Coronary artery (tissue), 2 donors: ENCODE results near the gene CCR8.

Experiments used
- DNase-seq: peaks from one replicate; pipeline ENCODE4 v3.0.0-alpha.2; 2017; ENCODE audit warnings: low spot score
- H3K27ac ChIP-seq, 2 donors: fragments of 200-600 bp; sonication (generic); one replicate each; pipeline ENCODE4 v1.5.1; 2016 to 2019
- H3K4me3 ChIP-seq: fragments of 200-600 bp; sonication (generic); 2 replicates; pipeline ENCODE4 v1.5.1; 2016; ENCODE audit warnings: mild to moderate bottlenecking, moderate library complexity
- TF ChIP-seq, protein P1 (sequence below): fragments of 200-600 bp; sonication (generic); IDR thresholded peaks from one replicate; pipeline ENCODE4 v1.5.1; 2019; ENCODE audit warnings: antibody characterized with exemption

Gene CCR8

GRCh38 chr3:39334205-39334604, 4.7 kb downstream of the CCR8 start:
- TF ChIP-seq, protein P1, sequence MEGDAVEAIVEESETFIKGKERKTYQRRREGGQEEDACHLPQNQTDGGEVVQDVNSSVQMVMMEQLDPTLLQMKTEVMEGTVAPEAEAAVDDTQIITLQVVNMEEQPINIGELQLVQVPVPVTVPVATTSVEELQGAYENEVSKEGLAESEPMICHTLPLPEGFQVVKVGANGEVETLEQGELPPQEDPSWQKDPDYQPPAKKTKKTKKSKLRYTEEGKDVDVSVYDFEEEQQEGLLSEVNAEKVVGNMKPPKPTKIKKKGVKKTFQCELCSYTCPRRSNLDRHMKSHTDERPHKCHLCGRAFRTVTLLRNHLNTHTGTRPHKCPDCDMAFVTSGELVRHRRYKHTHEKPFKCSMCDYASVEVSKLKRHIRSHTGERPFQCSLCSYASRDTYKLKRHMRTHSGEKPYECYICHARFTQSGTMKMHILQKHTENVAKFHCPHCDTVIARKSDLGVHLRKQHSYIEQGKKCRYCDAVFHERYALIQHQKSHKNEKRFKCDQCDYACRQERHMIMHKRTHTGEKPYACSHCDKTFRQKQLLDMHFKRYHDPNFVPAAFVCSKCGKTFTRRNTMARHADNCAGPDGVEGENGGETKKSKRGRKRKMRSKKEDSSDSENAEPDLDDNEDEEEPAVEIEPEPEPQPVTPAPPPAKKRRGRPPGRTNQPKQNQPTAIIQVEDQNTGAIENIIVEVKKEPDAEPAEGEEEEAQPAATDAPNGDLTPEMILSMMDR, result no peak
- no peak for DNase-seq
- Histone ChIP-seq H3K27ac (no peak overlapping the region), H3K4me3 (no peak overlapping the region)

DNA sequence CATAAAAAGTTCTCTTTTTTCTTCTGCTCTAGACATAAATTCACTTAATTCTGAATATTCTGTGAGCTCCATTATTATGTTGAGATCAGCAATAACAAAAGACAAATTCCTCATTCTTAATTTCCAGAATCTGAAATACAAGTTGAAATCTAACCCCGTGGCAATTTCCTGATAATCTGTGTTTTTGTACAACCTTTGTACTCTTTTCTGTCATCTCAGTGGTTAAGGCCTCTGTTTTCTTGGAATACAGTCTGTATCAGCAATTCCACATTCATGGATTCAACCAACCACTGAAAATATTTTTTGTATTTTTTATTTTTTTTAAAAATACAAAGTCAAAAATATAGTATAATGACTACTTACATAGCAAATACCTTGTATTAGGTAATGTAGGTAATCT, 8.7 kb downstream of the CCR8 start:
- TF ChIP-seq, protein P1, result no peak
- H3K27ac ChIP-seq, result no peak overlapping the region
- no peak overlapping the region for H3K4me3 ChIP-seq
- DNase-seq, result no peak

GRCh38 chr3:39339086-39339485, 9.6 kb downstream of the CCR8 start:
- DNase-seq, result no peak
- Histone ChIP-seq H3K4me3 (no peak overlapping the region), H3K27ac (no peak overlapping the region)
- TF ChIP-seq, protein P1, result no peak

GRCh38 chr3:39343076-39343717, 13.7 kb downstream of the CCR8 start:
- no peak overlapping the region for H3K4me3 ChIP-seq
- TF ChIP-seq, protein P1, result no peak
- DNase-seq, result no peak
- no peak overlapping the region for H3K27ac ChIP-seq

DNA sequence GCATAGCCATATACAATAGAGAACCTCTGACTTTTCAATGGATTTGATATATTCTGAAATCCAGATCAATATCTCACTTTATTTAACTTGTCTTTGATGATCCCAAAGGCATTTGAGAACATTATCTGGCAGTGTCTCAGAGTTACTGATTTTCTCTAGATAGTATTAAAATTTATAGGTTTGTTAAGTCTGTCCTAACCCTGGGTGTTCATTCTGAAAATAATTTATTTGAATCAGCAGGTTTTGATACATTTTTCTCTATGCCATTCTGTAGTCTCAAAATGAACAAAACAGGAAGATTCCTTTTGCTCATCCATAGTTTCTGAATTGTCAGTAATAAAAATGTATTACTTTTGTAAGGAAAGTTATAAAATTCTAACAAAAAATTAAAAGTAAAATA, 14.3 kb downstream of the CCR8 start:
- TF ChIP-seq, protein P1, result no peak
- Histone ChIP-seq H3K4me3 (no peak overlapping the region), H3K27ac (no peak overlapping the region)
- DNase-seq, result no peak

DNA sequence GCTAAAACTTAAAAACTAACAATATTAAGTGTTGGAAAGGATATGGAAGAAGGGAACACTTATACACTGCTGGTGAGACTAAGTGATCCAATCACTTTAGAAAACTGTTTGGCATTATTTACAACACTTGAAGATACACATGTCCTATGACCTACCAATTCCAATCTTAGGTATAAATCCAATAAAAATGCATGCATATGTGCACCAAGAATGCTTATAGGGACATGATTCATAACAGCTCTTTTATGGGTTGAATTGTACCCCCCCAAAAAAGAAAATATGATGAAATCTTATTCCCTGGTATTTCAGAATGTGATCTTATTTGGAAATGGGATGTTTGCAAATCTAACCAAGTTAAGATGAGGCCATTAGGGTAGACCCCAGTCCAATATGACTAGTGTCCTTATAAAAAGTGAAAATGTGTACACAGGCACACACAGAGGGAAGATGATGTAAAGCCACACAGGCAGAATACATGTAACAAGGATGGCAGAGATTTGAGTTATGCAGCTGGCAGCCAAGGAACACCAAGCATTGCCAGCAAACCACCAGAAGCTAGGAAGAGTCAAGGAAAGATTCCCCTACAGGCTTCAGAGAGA, 15.3 kb downstream of the CCR8 start:
- no peak overlapping the region for H3K4me3 ChIP-seq
- TF ChIP-seq, protein P1, result no peak
- H3K27ac ChIP-seq, result no peak overlapping the region
- DNase-seq, result no peak
